GM12874 (cell line): Measurements from ENCODE around the gene VKORC1.

Source experiments
- CTCF ChIP-seq: IDR thresholded peaks from 2 replicates; pipeline ENCODE4 v1.5.1; 2011; ENCODE audit warnings: low read depth, mild to moderate bottlenecking, control low read depth, low read length, moderate library complexity; ENCODE audit not compliant: insufficient read depth

VKORC1 gene

GRCh38 chr16:31084584-31085302 lies 9.9 kb downstream of the VKORC1 start:
- TF ChIP-seq CTCF: no peak

- no peak for TF ChIP-seq CTCF
These were observed 10.6 kb downstream of the VKORC1 start for GRCh38 chr16:31083981-31084380.

GRCh38 chr16:31083556-31083955 lies 11.0 kb downstream of the VKORC1 start:
- TF ChIP-seq CTCF: no peak

GRCh38 chr16:31083081-31083480 lies 11.5 kb downstream of the VKORC1 start:
- no peak for TF ChIP-seq CTCF

- TF ChIP-seq CTCF: no peak
These were observed 12.1 kb downstream of the VKORC1 start for GRCh38 chr16:31082368-31083045.

- no peak for TF ChIP-seq CTCF
These were observed 12.9 kb downstream of the VKORC1 start for GRCh38 chr16:31081428-31082351.
